Right lobe of liver (tissue), 4 donors: ENCODE measurements around the gene RNF208.

Experiments used
- CTCF ChIP-seq, 4 donors: fragments of 200-600 bp in 3 of 4; fragments of 450-650 bp in 1 of 4; IDR thresholded peaks; one replicate each; pipeline versions ENCODE4 v1.5.1 to v1.8.0; 2016 to 2022; ENCODE audit warnings: antibody characterized with exemption in 4 of 4, mild to moderate bottlenecking in 2 of 4
- POLR2A ChIP-seq: fragments of 450-650 bp; IDR thresholded peaks from one replicate; pipeline ENCODE4 v1.6.1; 2017; ENCODE audit warnings: antibody characterized with exemption, mild to moderate bottlenecking
- donor health status: DM: no; HTN: no; CAD: no.
- donor health status: DM: no; HTN: no; CAD: no.
- donor health status: DM: no; HTN: yes; CAD: no.

GRCh38 chr9:137252555-137253506 lies 30.8 kb upstream of the RNF208 start:
- TF ChIP-seq CTCF (IDR thresholded peaks at IDR 0.05) (no peak), POLR2A (no peak)
